ENCODE measurements around the gene CENPV.

- TF ChIP-seq POLR2A (IDR thresholded peaks at IDR 0.05; ENCODE audit: low read length) (no peak), GATA1 (IDR thresholded peaks at IDR 0.05; ENCODE audit: low read depth, low read length) (no peak)
Observed at GRCh38 chr17:16300554-16300953, 52.7 kb downstream of the CENPV start.

All from erythroblast (primary cell).